ENCODE results near the gene DYNC1H1. TPM values are rescaled to one million over a fixed set of nuclear protein-coding genes. Genes with fewer than 3 reads are reported as not detected.

DYNC1H1 gene
- total RNA-seq, 4 donors from 2014 or later, result 608 to 897 (median 728) TPM

DNA sequence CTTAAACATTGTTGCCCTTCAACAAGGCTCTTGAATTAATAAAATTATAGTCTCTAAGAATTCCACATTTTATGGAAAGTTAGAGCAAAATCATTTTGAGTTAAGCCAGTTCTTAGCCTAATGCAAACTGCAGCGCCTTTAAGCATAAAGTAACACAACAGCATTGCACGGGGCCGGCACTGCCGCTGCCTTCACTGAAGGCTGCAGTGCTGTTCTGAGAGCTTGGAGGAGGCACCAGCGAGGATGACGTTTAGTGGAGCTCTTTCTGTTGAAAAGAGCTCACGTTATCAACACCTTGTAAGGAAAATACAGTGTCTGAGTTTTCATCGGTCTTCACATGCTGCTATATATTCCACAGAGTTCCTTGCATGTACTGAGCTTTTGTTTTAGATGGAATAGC, 38.3 kb upstream of the DYNC1H1 start:
- peaks cover 4 to 54% (median 35%) of the 10 kb centered on the region in 4 donors for H3K36me3 ChIP-seq
- DNase-seq (ENCODE audit: extremely low spot score), result no peak
- H3K27ac ChIP-seq (replicated peaks in 1 of 4), result peak overlapping the region in 3 of 4 donors; percentile 31 to 76 (median 67)
- H3K27me3 ChIP-seq, result no peaks in the 10 kb centered on the region
- TF ChIP-seq POLR2A (IDR thresholded peaks at IDR 0.05; ENCODE audit: low read depth) (no peak), POLR2AphosphoS5 (IDR thresholded peaks at IDR 0.05) (peak in 1 of 2 donors; percentile 18), EP300 (IDR thresholded peaks at IDR 0.05) (no peak)
- TF ChIP-seq, protein P1, sequence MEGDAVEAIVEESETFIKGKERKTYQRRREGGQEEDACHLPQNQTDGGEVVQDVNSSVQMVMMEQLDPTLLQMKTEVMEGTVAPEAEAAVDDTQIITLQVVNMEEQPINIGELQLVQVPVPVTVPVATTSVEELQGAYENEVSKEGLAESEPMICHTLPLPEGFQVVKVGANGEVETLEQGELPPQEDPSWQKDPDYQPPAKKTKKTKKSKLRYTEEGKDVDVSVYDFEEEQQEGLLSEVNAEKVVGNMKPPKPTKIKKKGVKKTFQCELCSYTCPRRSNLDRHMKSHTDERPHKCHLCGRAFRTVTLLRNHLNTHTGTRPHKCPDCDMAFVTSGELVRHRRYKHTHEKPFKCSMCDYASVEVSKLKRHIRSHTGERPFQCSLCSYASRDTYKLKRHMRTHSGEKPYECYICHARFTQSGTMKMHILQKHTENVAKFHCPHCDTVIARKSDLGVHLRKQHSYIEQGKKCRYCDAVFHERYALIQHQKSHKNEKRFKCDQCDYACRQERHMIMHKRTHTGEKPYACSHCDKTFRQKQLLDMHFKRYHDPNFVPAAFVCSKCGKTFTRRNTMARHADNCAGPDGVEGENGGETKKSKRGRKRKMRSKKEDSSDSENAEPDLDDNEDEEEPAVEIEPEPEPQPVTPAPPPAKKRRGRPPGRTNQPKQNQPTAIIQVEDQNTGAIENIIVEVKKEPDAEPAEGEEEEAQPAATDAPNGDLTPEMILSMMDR (IDR thresholded peaks at IDR 0.05), result no peak
- intact Hi-C loops (cut with DNase I), result no loop called here
- H3K4me1 ChIP-seq, result peaks cover 8 to 22% (median 12%) of the 10 kb centered on the region in 4 donors
- 89% methylated on average over 8 of the region's 8 CpGs for WGBS
- no peak overlapping the region for H3K4me3 ChIP-seq
- no peaks in the 10 kb centered on the region for H3K9me3 ChIP-seq

DNA sequence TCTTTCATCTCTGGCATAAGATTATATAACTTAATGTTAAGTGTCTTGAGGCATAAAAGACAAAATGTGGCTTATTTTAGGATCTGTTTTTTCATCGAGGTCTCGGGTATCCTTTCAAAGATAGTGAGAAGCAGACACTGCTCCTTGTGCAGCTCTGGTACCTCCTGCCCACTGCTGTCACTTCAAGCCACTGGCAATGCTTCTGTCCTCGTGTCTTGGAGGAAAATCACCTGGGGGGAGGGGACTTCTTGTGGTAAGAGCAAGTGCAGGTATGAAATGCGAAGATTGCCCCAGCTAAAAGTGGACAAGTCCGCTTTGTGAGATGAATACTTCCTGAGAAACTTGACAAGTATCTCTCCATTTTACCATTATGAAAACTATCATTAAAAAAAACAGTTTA, 37.8 kb upstream of the DYNC1H1 start:
- TF ChIP-seq POLR2AphosphoS5 (IDR thresholded peaks at IDR 0.05) (no peak), EP300 (IDR thresholded peaks at IDR 0.05) (no peak), POLR2A (IDR thresholded peaks at IDR 0.05; ENCODE audit: low read depth) (no peak)
- TF ChIP-seq, protein P1 (IDR thresholded peaks at IDR 0.05), result no peak
- Histone ChIP-seq H3K9me3 (no peaks in the 10 kb centered on the region), H3K27me3 (no peaks in the 10 kb centered on the region), H3K4me3 (no peak overlapping the region), H3K36me3 (peaks cover 4 to 49% (median 29%) of the 10 kb centered on the region in 4 donors), H3K4me1 (peaks cover 8 to 22% (median 12%) of the 10 kb centered on the region in 4 donors), H3K27ac (replicated peaks in 1 of 4) (peak overlapping the region in 3 of 4 donors; percentile 31 to 76 (median 67))
- WGBS, result 87% methylated on average over 5 of the region's 5 CpGs
- DNase-seq (ENCODE audit: extremely low spot score), result no peak
- intact Hi-C loops (cut with DNase I), result no loop called here

DNA sequence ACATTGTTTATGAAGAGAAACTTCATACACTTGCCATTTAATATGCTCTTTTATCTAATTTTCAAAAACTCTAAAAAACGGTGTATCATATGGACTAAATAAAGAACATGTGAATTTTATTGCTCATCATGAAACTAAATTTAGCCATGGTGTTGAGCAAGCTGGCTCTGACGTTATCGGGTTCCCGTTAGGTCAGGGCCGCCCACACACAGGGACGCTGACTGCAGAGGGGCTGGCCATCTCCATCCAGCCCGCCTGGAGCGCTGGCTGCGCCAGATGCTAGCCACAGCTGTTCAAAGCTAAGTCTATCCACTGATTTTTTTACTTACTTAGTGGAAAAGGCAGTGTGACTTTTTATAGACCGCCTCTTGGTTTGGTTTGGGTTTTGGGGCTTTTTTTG, 36.5 kb upstream of the DYNC1H1 start:
- peak; percentile 96 for DNase-seq (ENCODE audit: extremely low spot score)
- Histone ChIP-seq H3K4me1 (peaks cover 8 to 22% (median 12%) of the 10 kb centered on the region in 4 donors), H3K27ac (replicated peaks in 1 of 4) (peak overlapping the region; percentile 50 to 76 (median 62)), H3K27me3 (no peaks in the 10 kb centered on the region), H3K4me3 (no peak overlapping the region), H3K9me3 (no peaks in the 10 kb centered on the region), H3K36me3 (peaks cover 4 to 37% (median 17%) of the 10 kb centered on the region in 4 donors)
- intact Hi-C loops (cut with DNase I), result no loop called here
- 36% methylated on average over 10 of the region's 10 CpGs for WGBS
- TF ChIP-seq EP300 (IDR thresholded peaks at IDR 0.05) (peak; percentile 29), POLR2A (IDR thresholded peaks at IDR 0.05; ENCODE audit: low read depth) (no peak), POLR2AphosphoS5 (IDR thresholded peaks at IDR 0.05) (peak; percentile 71 to 77)
- TF ChIP-seq, protein P1 (IDR thresholded peaks at IDR 0.05), result no peak

DNA sequence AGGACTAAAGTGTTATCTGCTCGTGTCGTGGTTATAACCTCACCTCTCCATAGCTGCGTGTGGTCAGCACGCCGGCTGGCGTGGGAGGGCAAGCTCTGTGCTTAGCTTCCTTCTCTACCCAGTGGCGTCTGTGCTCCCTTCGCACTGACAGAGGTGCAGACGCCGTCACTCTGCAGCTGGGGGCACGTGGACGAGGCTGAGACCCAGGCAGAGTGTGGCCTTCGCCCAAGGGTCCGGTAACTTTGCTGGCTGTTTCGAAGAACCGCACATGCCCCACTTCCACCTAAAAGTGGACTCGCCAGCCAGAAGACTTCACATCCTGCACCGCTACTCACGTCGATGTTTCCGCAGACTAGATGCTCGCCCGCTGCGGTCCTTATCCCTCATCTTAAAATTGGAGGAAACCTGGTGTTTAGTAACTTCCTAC, 35.9 kb upstream of the DYNC1H1 start:
- H3K9me3 ChIP-seq, result no peaks in the 10 kb centered on the region
- H3K4me1 ChIP-seq, result peaks cover 8 to 22% (median 12%) of the 10 kb centered on the region in 4 donors
- H3K36me3 ChIP-seq, result peaks cover 4 to 31% (median 13%) of the 10 kb centered on the region in 4 donors
- no peaks in the 10 kb centered on the region for H3K27me3 ChIP-seq
- no peak overlapping the region for H3K4me3 ChIP-seq
- intact Hi-C loops (cut with DNase I), result no loop called here
- no peak for DNase-seq (ENCODE audit: extremely low spot score)
- no peak for TF ChIP-seq POLR2AphosphoS5 (IDR thresholded peaks at IDR 0.05)
- no peak for TF ChIP-seq EP300 (IDR thresholded peaks at IDR 0.05)
- TF ChIP-seq, protein P1 (IDR thresholded peaks at IDR 0.05), result no peak
- TF ChIP-seq POLR2A (IDR thresholded peaks at IDR 0.05; ENCODE audit: low read depth), result no peak
- H3K27ac ChIP-seq (replicated peaks in 1 of 4), result peak overlapping the region; percentile 50 to 76 (median 62)
- WGBS, result 96% methylated on average over 23 of the region's 24 CpGs

DNA sequence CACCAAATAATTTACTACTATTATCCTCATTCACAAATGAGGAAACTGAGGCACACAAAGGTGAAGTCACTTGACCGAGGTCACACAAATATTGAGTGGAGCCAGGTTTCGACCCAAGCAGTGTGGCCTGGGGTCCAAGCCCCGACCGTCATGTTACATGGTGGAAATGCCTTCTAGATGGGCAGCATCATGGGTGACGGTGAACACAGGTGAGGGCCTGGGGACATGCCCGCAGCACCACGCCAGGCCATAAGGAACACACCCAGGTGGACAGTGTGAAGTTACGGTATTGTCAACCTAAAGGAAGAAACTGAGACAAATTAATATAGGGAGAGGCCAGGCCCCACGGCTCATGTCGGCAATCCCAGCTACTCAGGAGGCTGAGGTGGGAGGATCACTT, 35.3 kb upstream of the DYNC1H1 start:
- intact Hi-C loops (cut with DNase I), result no loop called here

More for the DNA sequence above, 35.3 kb upstream of the DYNC1H1 start:
- DNase-seq (ENCODE audit: extremely low spot score), result no peak
- Histone ChIP-seq H3K27me3 (no peaks in the 10 kb centered on the region), H3K9me3 (no peaks in the 10 kb centered on the region), H3K4me3 (no peak overlapping the region), H3K27ac (replicated peaks in 1 of 4) (no peak overlapping the region), H3K36me3 (peaks cover 4 to 28% (median 12%) of the 10 kb centered on the region in 4 donors), H3K4me1 (peaks cover 8 to 22% (median 12%) of the 10 kb centered on the region in 4 donors)
- WGBS, result 96% methylated on average over 10 of the region's 10 CpGs
- TF ChIP-seq POLR2AphosphoS5 (IDR thresholded peaks at IDR 0.05) (no peak), POLR2A (IDR thresholded peaks at IDR 0.05; ENCODE audit: low read depth) (no peak), EP300 (IDR thresholded peaks at IDR 0.05) (no peak)
- TF ChIP-seq, protein P1 (IDR thresholded peaks at IDR 0.05), result no peak

Measured in esophagus muscularis mucosa (tissue), 4 donors.